OCI-LY7 (cell line): Measurements from ENCODE around the gene RNF115. TPM values are rescaled to one million over a fixed set of nuclear protein-coding genes. Genes with fewer than 3 reads are reported as not detected.

Source experiments
- BruUV-seq: library from RNA; stranded (reverse); fragments of 400-500 nt; replicated peaks from 2 replicates; lab custom pipeline; 2021; lab: Mats Ljungman, UMichigan
- CTCF ChIA-PET: fragments of 300-600 bp; sonication (Branson Sonifier 250); formaldehyde crosslinking; loops from one replicate; lab custom pipeline; 2022; ENCODE audit warnings: antibody characterized with exemption; ENCODE audit not compliant: unreplicated experiment; lab: Charles Lee
- POLR2A ChIA-PET: fragments of 300-600 bp; sonication (Branson Sonifier 250); formaldehyde crosslinking; loops from one replicate; lab custom pipeline; 2022; ENCODE audit warnings: antibody characterized with exemption; lab: Charles Lee
- DNase-seq: peaks from one replicate; pipeline ENCODE4 v3.0.0-alpha.2; 2015; ENCODE audit warnings: low spot score
- H2AFZ ChIP-seq: fragments of 200-600 bp; sonication (generic), shearing (Covaris generic); 2 replicates; pipeline ENCODE4 v1.6.1; 2014; ENCODE audit warnings: mild to moderate bottlenecking, antibody characterized with exemption, low read length, moderate library complexity
- H3K27ac ChIP-seq: fragments of 200-600 bp; sonication (generic); 2 replicates; pipeline ENCODE4 v1.5.1; 2014; ENCODE audit warnings: mixed run types, low read depth, mild to moderate bottlenecking, moderate library complexity, low read length, inconsistent platforms; ENCODE audit not compliant: poor library complexity, severe bottlenecking
- H3K36me3 ChIP-seq: fragments of 200-600 bp; sonication (generic); 2 replicates; pipeline ENCODE4 v1.6.1; 2014; ENCODE audit warnings: mild to moderate bottlenecking, antibody characterized with exemption, low read length, moderate library complexity, mixed read lengths; ENCODE audit not compliant: insufficient read depth
- H3K4me1 ChIP-seq: fragments of 200-600 bp; sonication (generic); 2 replicates; pipeline ENCODE4 v1.5.1; 2014; ENCODE audit warnings: mild to moderate bottlenecking, low read length; ENCODE audit not compliant: insufficient read depth, poor library complexity, severe bottlenecking
- H3K4me2 ChIP-seq: fragments of 200-600 bp; sonication (generic); 2 replicates; pipeline ENCODE4 v1.6.1; 2014; ENCODE audit warnings: mild to moderate bottlenecking, low read length
- H3K4me3 ChIP-seq: fragments of 200-600 bp; sonication (generic); 2 replicates; pipeline ENCODE4 v1.5.1; 2014; ENCODE audit warnings: mild to moderate bottlenecking, low read depth, low read length; ENCODE audit not compliant: poor library complexity, severe bottlenecking
- H3K79me2 ChIP-seq: fragments of 200-600 bp; sonication (generic); 2 replicates; pipeline ENCODE4 v1.6.1; 2016; ENCODE audit warnings: low read depth, mild to moderate bottlenecking, low read length, moderate library complexity, mixed read lengths; ENCODE audit not compliant: insufficient read depth
- H3K9me2 ChIP-seq: fragments of 200-600 bp; sonication (generic); 2 replicates; pipeline ENCODE4 v1.6.1; 2016; ENCODE audit warnings: mild to moderate bottlenecking, low read length, mixed read lengths; ENCODE audit not compliant: insufficient read depth
- H3K9me3 ChIP-seq: fragments of 200-600 bp; sonication (generic); 2 replicates; pipeline ENCODE4 v1.6.1; 2014; ENCODE audit warnings: mild to moderate bottlenecking, mixed run types, low read length, mixed read lengths
- H4K20me1 ChIP-seq: fragments of 200-600 bp; sonication (generic); 2 replicates; pipeline ENCODE4 v1.6.1; 2014; ENCODE audit warnings: mild to moderate bottlenecking, antibody characterized with exemption, low read length, moderate library complexity, mixed read lengths; ENCODE audit not compliant: insufficient read depth
- CTCF ChIP-seq: fragments of 200-600 bp; sonication (generic); conservative IDR thresholded peaks from 2 replicates; pipeline ENCODE4 v1.5.1; 2014; ENCODE audit warnings: mild to moderate bottlenecking, antibody characterized with exemption, low read length, moderate library complexity, mixed read lengths
- EZH2phosphoT487 ChIP-seq: fragments of 200-600 bp; sonication (generic); IDR thresholded peaks from 2 replicates; pipeline ENCODE4 v1.6.1; 2018; ENCODE audit warnings: low read depth, borderline replicate concordance, mild to moderate bottlenecking, mixed run types, antibody characterized with exemption, low read length, moderate library complexity, mixed read lengths
- intact Hi-C: fragments of 100-400 bp; cut with micrococcal nuclease; formaldehyde crosslinking; loops from one replicate; pipeline ENCODE4 v1.10.0; 2022; ENCODE audit not compliant: unreplicated experiment
- total RNA-seq, 2 experiments: library from RNA; depleted of rRNA in 1 of 2; stranded (reverse); fragments of >200 nt in 1 of 2; shearing (Covaris generic) in 1 of 2; gene quantifications; 2 replicates each; pipeline ENCODE4 v1.2.3, GENCODE V29; 2014 to 2022

The RNF115 gene
- total RNA-seq, 2 experiments from 2014 or later = 14.8 to 24.0 TPM

- Histone ChIP-seq H3K4me2 (no peak overlapping the region), H3K4me3 (no peak overlapping the region), H3K79me2 (no peaks in the 10 kb centered on the region), H3K36me3 (no peaks in the 10 kb centered on the region), H4K20me1 (no peaks in the 10 kb centered on the region), H3K9me2 (no peaks in the 10 kb centered on the region), H2AFZ (no peak overlapping the region), H3K9me3 (no peaks in the 10 kb centered on the region), H3K27ac (no peak overlapping the region), H3K4me1 (no peaks in the 10 kb centered on the region)
- BruUV-seq = no TSS peak
- intact Hi-C loops = no loop called here
- ChIA-PET CTCF (no interaction called here), POLR2A (no interaction called here)
- TF ChIP-seq CTCF = no peak
- no peak for TF ChIP-seq EZH2phosphoT487
- no peak for DNase-seq
Observed at GRCh38 chr1:145706086-145706664, 117.7 kb downstream of the RNF115 start.

- intact Hi-C loops = no loop called here
- Histone ChIP-seq H3K36me3 (no peaks in the 10 kb centered on the region), H3K4me3 (no peak overlapping the region), H3K4me2 (no peak overlapping the region), H3K9me3 (no peaks in the 10 kb centered on the region), H3K9me2 (no peaks in the 10 kb centered on the region), H3K27ac (no peak overlapping the region), H4K20me1 (no peaks in the 10 kb centered on the region), H3K4me1 (no peaks in the 10 kb centered on the region), H3K79me2 (no peaks in the 10 kb centered on the region), H2AFZ (no peak overlapping the region)
- ChIA-PET POLR2A (no interaction called here), CTCF (no interaction called here)
- DNase-seq = no peak
- TF ChIP-seq CTCF (no peak), EZH2phosphoT487 (no peak)
- BruUV-seq = no TSS peak
Observed at GRCh38 chr1:145705622-145706021, 118.3 kb downstream of the RNF115 start.

GRCh38 chr1:145702826-145703225 lies 121.1 kb downstream of the RNF115 start:
- POLR2A ChIA-PET = interaction anchor here (0.6 to 1.6 kb wide), 3 partner anchors 12 to 102 kb away, joined by 3 to 5 read pairs (median 3); no protein-coding TSS in a partner anchor

More at GRCh38 chr1:145702826-145703225, 121.1 kb downstream of the RNF115 start:
- Histone ChIP-seq H3K9me2 (no peaks in the 10 kb centered on the region), H3K4me3 (no peak overlapping the region), H4K20me1 (no peaks in the 10 kb centered on the region), H3K79me2 (no peaks in the 10 kb centered on the region), H3K36me3 (no peaks in the 10 kb centered on the region), H3K4me2 (no peak overlapping the region), H3K4me1 (no peaks in the 10 kb centered on the region), H2AFZ (no peak overlapping the region), H3K27ac (no peak overlapping the region), H3K9me3 (no peaks in the 10 kb centered on the region)
- BruUV-seq = no TSS peak
- DNase-seq = no peak
- intact Hi-C loops = no loop called here
- CTCF ChIA-PET = no interaction called here
- TF ChIP-seq EZH2phosphoT487 (no peak), CTCF (no peak)
